IMR-90 (cell line): ENCODE data around the gene PTPRN2. TPM values are rescaled to one million over a fixed set of nuclear protein-coding genes. Genes with fewer than 3 reads are reported as not detected.

Experiments
- ATAC-seq: fragments of 200-7000 bp; cut with Tn5 transposase; 2 replicates; pipeline ENCODE4 v1.9.1; 2020; ENCODE audit warnings: low read depth, mild to moderate bottlenecking, moderate library complexity
- BruUV-seq: library from RNA; stranded (reverse); fragments of 400-500 nt; replicated peaks from 2 replicates; lab custom pipeline; 2021; lab: Mats Ljungman, UMichigan
- CTCF ChIA-PET: fragments of 300-600 bp; formaldehyde crosslinking; extraction: SDS; loops from one replicate; lab custom pipeline; 2021; ENCODE audit warnings: antibody characterized with exemption; lab: Yijun Ruan, JAX
- POLR2A ChIA-PET: fragments of 300-600 bp; sonication (Branson Sonifier 250); formaldehyde crosslinking; loops from one replicate; lab custom pipeline; 2022; ENCODE audit warnings: antibody characterized with exemption; ENCODE audit not compliant: unreplicated experiment; lab: Charles Lee
- DNase-seq: peaks from one replicate; pipeline ENCODE4 v3.0.0; 2013
- H2AFZ ChIP-seq: replicated peaks from 2 replicates; pipeline ENCODE3; 2013; ENCODE audit warnings: low read length, mild to moderate bottlenecking; ENCODE audit not compliant: poor library complexity
- H2AK5ac ChIP-seq: 2 replicates; pipeline ENCODE4 v1.6.1; 2013; ENCODE audit warnings: low read depth, low read length, inconsistent platforms
- H2AK9ac ChIP-seq: replicated peaks from 2 replicates; pipeline ENCODE3; 2013; ENCODE audit warnings: mild to moderate bottlenecking, low read depth, low read length, moderate library complexity; ENCODE audit not compliant: poor library complexity
- H2BK120ac ChIP-seq: 2 replicates; pipeline ENCODE4 v1.6.1; 2013; ENCODE audit warnings: low read depth, low read length, inconsistent platforms
- H2BK15ac ChIP-seq: 3 replicates; pipeline ENCODE4 v1.6.1; 2013; ENCODE audit warnings: low read depth, low read length, inconsistent platforms
- H2BK20ac ChIP-seq: 2 replicates; pipeline ENCODE4 v1.6.1; 2013; ENCODE audit warnings: low read depth, mild to moderate bottlenecking, inconsistent platforms, low read length, moderate library complexity
- H2BK5ac ChIP-seq: 2 replicates; pipeline ENCODE4 v1.6.1; 2013; ENCODE audit warnings: mild to moderate bottlenecking, low read depth, low read length, inconsistent platforms; ENCODE audit not compliant: poor library complexity, severe bottlenecking
- H3K14ac ChIP-seq: replicated peaks from 2 replicates; pipeline ENCODE4 v1.6.1; 2013; ENCODE audit warnings: low read depth, low read length, inconsistent platforms
- H3K18ac ChIP-seq: 2 replicates; pipeline ENCODE4 v1.6.1; 2013; ENCODE audit warnings: low read depth, low read length, control low read depth
- H3K23ac ChIP-seq: 2 replicates; pipeline ENCODE4 v1.6.1; 2013; ENCODE audit warnings: low read depth, low read length, inconsistent platforms
- H3K27ac ChIP-seq: 2 replicates; pipeline ENCODE4 v1.5.1; 2013; ENCODE audit warnings: mild to moderate bottlenecking, control low read depth, low read length; ENCODE audit not compliant: insufficient read depth
- H3K27me3 ChIP-seq: 2 replicates; pipeline ENCODE4 v1.6.1; 2013; ENCODE audit warnings: low read length; ENCODE audit not compliant: control insufficient read depth, insufficient read depth
- H3K36me3 ChIP-seq: 2 replicates; pipeline ENCODE4 v1.6.1; 2013; ENCODE audit warnings: low read length, mixed read lengths; ENCODE audit not compliant: control insufficient read depth, insufficient read depth
- H3K4ac ChIP-seq: 2 replicates; pipeline ENCODE4 v1.6.1; 2013; ENCODE audit warnings: low read depth, low read length, inconsistent platforms
- H3K4me1 ChIP-seq: 2 replicates; pipeline ENCODE4 v1.6.1; 2013; ENCODE audit warnings: low read length, mixed read lengths; ENCODE audit not compliant: control insufficient read depth, insufficient read depth
- H3K4me2 ChIP-seq: 2 replicates; pipeline ENCODE4 v1.6.1; 2013; ENCODE audit warnings: low read depth, mild to moderate bottlenecking, control low read depth, low read length, moderate library complexity
- H3K4me3 ChIP-seq: 2 replicates; pipeline ENCODE4 v1.5.1; 2013; ENCODE audit warnings: low read depth, mild to moderate bottlenecking, control low read depth, low read length, moderate library complexity; ENCODE audit not compliant: insufficient read depth
- H3K56ac ChIP-seq: 2 replicates; pipeline ENCODE4 v1.6.1; 2013; ENCODE audit warnings: low read length, inconsistent platforms; ENCODE audit not compliant: insufficient read depth; ENCODE audit errors: extremely low read depth
- H3K79me1 ChIP-seq, 2 experiments: 2 replicates each; pipeline ENCODE4 v1.6.1; 2013; ENCODE audit warnings: low read length in 2 of 2, inconsistent platforms in 1 of 2, low read depth in 1 of 2
- H3K9ac ChIP-seq: 2 replicates; pipeline ENCODE4 v1.6.1; 2013; ENCODE audit warnings: low read depth, low read length, control low read depth
- H3K9me1 ChIP-seq: 2 replicates; pipeline ENCODE4 v1.6.1; 2013; ENCODE audit warnings: low read length, inconsistent platforms; ENCODE audit not compliant: insufficient read depth
- H3K9me3 ChIP-seq: 2 replicates; pipeline ENCODE4 v1.6.1; 2013; ENCODE audit warnings: low read length; ENCODE audit not compliant: control insufficient read depth, insufficient read depth
- H4K20me1 ChIP-seq: 2 replicates; pipeline ENCODE4 v1.6.1; 2013; ENCODE audit warnings: low read length, inconsistent platforms; ENCODE audit not compliant: insufficient read depth
- H4K5ac ChIP-seq: 2 replicates; pipeline ENCODE4 v1.6.1; 2013; ENCODE audit warnings: mild to moderate bottlenecking, low read depth, low read length, control low read depth
- H4K8ac ChIP-seq, 2 experiments: 2 replicates each; pipeline ENCODE4 v1.6.1; 2013; ENCODE audit warnings: low read depth in 2 of 2, low read length in 2 of 2, control low read depth in 1 of 2, inconsistent platforms in 1 of 2
- H4K91ac ChIP-seq: 2 replicates; pipeline ENCODE4 v1.6.1; 2013; ENCODE audit warnings: low read depth, low read length, inconsistent platforms; ENCODE audit not compliant: insufficient read depth
- CEBPB ChIP-seq: IDR thresholded peaks from 2 replicates; pipeline ENCODE4 v1.6.1; 2012; ENCODE audit warnings: low read depth, low read length, improper control_type of control experiment
- CTCF ChIP-seq: conservative IDR thresholded peaks from 2 replicates; pipeline ENCODE4 v1.5.1; 2012; ENCODE audit warnings: mild to moderate bottlenecking, low read depth, low read length, improper control_type of control experiment
- ELK1 ChIP-seq: fragments of 150-350 bp; IDR thresholded peaks from 2 replicates; pipeline ENCODE4 v1.6.1; 2016; ENCODE audit warnings: low read depth, mild to moderate bottlenecking, low read length, moderate library complexity, borderline replicate concordance
- FOS ChIP-seq: fragments of 150-350 bp; IDR thresholded peaks from 2 replicates; pipeline ENCODE4 v1.6.1; 2016; ENCODE audit warnings: low read depth, low read length
- MAFK ChIP-seq: IDR thresholded peaks from 2 replicates; pipeline ENCODE4 v1.6.1; 2012; ENCODE audit warnings: low read depth, low read length, improper control_type of control experiment
- MAZ ChIP-seq: IDR thresholded peaks from 2 replicates; pipeline ENCODE4 v1.6.1; 2012; ENCODE audit warnings: low read depth, mild to moderate bottlenecking, low read length, improper control_type of control experiment, moderate library complexity, borderline replicate concordance
- NFE2L2 ChIP-seq: fragments of 150-350 bp; IDR thresholded peaks from 2 replicates; pipeline ENCODE4 v1.6.1; 2016; ENCODE audit warnings: low read depth, mild to moderate bottlenecking, low read length
- POLR2A ChIP-seq: IDR thresholded peaks from 2 replicates; pipeline ENCODE4 v1.6.1; 2012; ENCODE audit warnings: mild to moderate bottlenecking, low read depth, low read length
- RFX5 ChIP-seq: IDR thresholded peaks from 2 replicates; pipeline ENCODE4 v1.8.0; 2012; ENCODE audit warnings: low read depth, mild to moderate bottlenecking, low read length, moderate library complexity
- SMC3 ChIP-seq: fragments of 150-350 bp; IDR thresholded peaks from 2 replicates; pipeline ENCODE4 v1.6.1; 2016; ENCODE audit warnings: low read depth, mild to moderate bottlenecking, antibody characterized with exemption, low read length, moderate library complexity
- USF2 ChIP-seq: fragments of 150-350 bp; IDR thresholded peaks from 2 replicates; pipeline ENCODE4 v1.6.1; 2017; ENCODE audit warnings: mild to moderate bottlenecking, antibody characterized with exemption, low read length, low read depth
- WGBS, 2 experiments: methylation state at CpG; one replicate each; pipeline versions ENCODE4 v1.1.5 to v1.1.7; 2013; ENCODE audit warnings: missing lambda C conversion rate in 2 of 2; ENCODE audit not compliant: insufficient read length in 1 of 2; ENCODE audit errors: extremely low coverage in 2 of 2; 5-methylcytosine and 5-hydroxymethylcytosine counted together
- dilution Hi-C: fragments of 300-500 bp; cut with HindIII; formaldehyde crosslinking; loops from one replicate; pipeline ENCODE4 v1.14.3; 2018; ENCODE audit warnings: low sequenced_read_pairs; ENCODE audit not compliant: unreplicated experiment
- in situ Hi-C: fragments of 300-500 bp; cut with MboI; formaldehyde crosslinking; loops from 3 replicates; pipeline ENCODE4 v1.14.3; 2019; ENCODE audit warnings: low sequenced_read_pairs, inconsistent platforms, mixed read lengths
- intact Hi-C: fragments of 100-400 bp; cut with micrococcal nuclease; formaldehyde crosslinking; loops from 2 replicates; pipeline ENCODE4 v1.10.0; 2022
- polyA plus RNA-seq, 3 experiments: library from polyadenylated mRNA; depleted of rRNA; stranded (reverse); fragments of >200 nt; gene quantifications; 2 replicates each; pipeline ENCODE4 v1.2.3, GENCODE V29; 2012; ENCODE audit warnings: low replicate concordance in 1 of 3
- total RNA-seq: library from RNA; depleted of rRNA; stranded (reverse); fragments of >200 nt; gene quantifications from 2 replicates; pipeline ENCODE4 v1.2.3, GENCODE V29; 2012

The PTPRN2 gene
- total and polyA plus RNA-seq, 2 of the 4 experiments (the other 2 are of a cell fraction), result 0.03 TPM; not detected in 1

GRCh38 chr7:158586499-158587161 is 993 bp downstream of the PTPRN2 start (continued):
- TF ChIP-seq MAFK (no peak), CEBPB (no peak), RFX5 (no peak), MAZ (no peak), FOS (no peak)

- Histone ChIP-seq H3K36me3 (no peaks in the 10 kb centered on the region), H3K4me2 (no peak overlapping the region; the same call in 1 of the 2 replicates), H4K20me1 (no peaks in the 10 kb centered on the region), H3K9me3 (no peaks in the 10 kb centered on the region), H3K9me1 (no peaks in the 10 kb centered on the region), H4K91ac (no peak overlapping the region), H3K14ac (no peak overlapping the region), H2AFZ (peak overlapping the region; percentile 38), H3K27ac (no peak overlapping the region), H3K27me3 (peaks cover 34% of the 10 kb centered on the region), H4K8ac (no peak overlapping the region), H3K18ac (no peak overlapping the region), H4K5ac (no peak overlapping the region), H3K79me1 (no peaks in the 10 kb centered on the region), H3K4me1 (no peaks in the 10 kb centered on the region; the same call in 1 of the 2 replicates), H3K4ac (no peak overlapping the region), H3K23ac (no peak overlapping the region), H3K9ac (no peak overlapping the region), H2AK9ac (no peak overlapping the region), H2AK5ac (no peak overlapping the region), H2BK15ac (no peak overlapping the region), H2BK120ac (no peak overlapping the region), H3K4me3 (no peak overlapping the region), H2BK20ac (no peak overlapping the region), H3K56ac (no peak overlapping the region), H2BK5ac (no peak overlapping the region)
- POLR2A ChIA-PET, result no interaction called here
- intact Hi-C loops (no loop called here), in situ Hi-C loops (no loop called here), dilution Hi-C loops (no loop called here)
- no peak for TF ChIP-seq NFE2L2
- TF ChIP-seq FOS, result no peak
- TF ChIP-seq RFX5, result no peak
- TF ChIP-seq SMC3, result no peak
- no peak for TF ChIP-seq ELK1
- TF ChIP-seq CTCF, result no peak
- no peak for TF ChIP-seq CEBPB
- no peak for TF ChIP-seq POLR2A
- no peak for TF ChIP-seq USF2
- no peak for DNase-seq
- BruUV-seq, result no TSS peak
- CTCF ChIA-PET, result no interaction called here
- ATAC-seq, result no peak
- no CpG with 5 or more reads among the region's 17 CpGs for WGBS, 2 experiments
Measured at GRCh38 chr7:158585721-158586498, 1.7 kb downstream of the PTPRN2 start.
